PC-3 (cell line): ENCODE measurements around the gene DRC1. TPM values are rescaled to one million over a fixed set of nuclear protein-coding genes. Genes with fewer than 3 reads are reported as not detected.

Experiments
- ATAC-seq: fragments of 200-7000 bp; cut with Tn5 transposase; 2 replicates; pipeline ENCODE4 v1.9.1; 2020; ENCODE audit warnings: mild to moderate bottlenecking, moderate library complexity
- BruUV-seq: library from RNA; stranded (reverse); fragments of 400-500 nt; replicated peaks from 2 replicates; lab custom pipeline; 2021; lab: Mats Ljungman, UMichigan
- CTCF ChIA-PET: fragments of 300-600 bp; sonication (Branson Sonifier 250); formaldehyde crosslinking; loops from one replicate; lab custom pipeline; 2022; ENCODE audit warnings: antibody characterized with exemption; lab: Charles Lee
- POLR2A ChIA-PET: fragments of 300-600 bp; sonication (Branson Sonifier 250); formaldehyde crosslinking; loops from one replicate; lab custom pipeline; 2022; ENCODE audit warnings: antibody characterized with exemption; ENCODE audit not compliant: unreplicated experiment; lab: Charles Lee
- DNase-seq: peaks from one replicate; pipeline ENCODE4 v3.0.0-alpha.2; 2015
- H2AFZ ChIP-seq: fragments of 300-600 bp; sonication (generic); 2 replicates; pipeline ENCODE4 v1.6.0; 2016; ENCODE audit warnings: antibody characterized with exemption, low read length
- H3F3A ChIP-seq: fragments of 300-600 bp; sonication (generic); one replicate; pipeline ENCODE4 v1.6.0; 2017; ENCODE audit warnings: antibody characterized with exemption, low read length, control low read depth, mild to moderate bottlenecking; ENCODE audit not compliant: unreplicated experiment
- H3K27ac ChIP-seq: fragments of 300-600 bp; sonication (generic); 2 replicates; pipeline ENCODE4 v1.5.1; 2016; ENCODE audit warnings: mild to moderate bottlenecking, low read length
- H3K27me3 ChIP-seq: fragments of 300-600 bp; sonication (generic); 2 replicates; pipeline ENCODE4 v1.6.1; 2016; ENCODE audit warnings: low read length, mixed read lengths
- H3K36me3 ChIP-seq: fragments of 300-600 bp; sonication (generic); 2 replicates; pipeline ENCODE4 v1.6.1; 2016; ENCODE audit warnings: low read depth, mixed run types, low read length, mixed read lengths
- H3K4me1 ChIP-seq: fragments of 300-600 bp; sonication (generic); 2 replicates; pipeline ENCODE4 v1.5.1; 2016; ENCODE audit warnings: low read length; ENCODE audit not compliant: insufficient read depth
- H3K4me2 ChIP-seq: fragments of 300-600 bp; sonication (generic); 2 replicates; pipeline ENCODE4 v1.6.0; 2016; ENCODE audit warnings: low read length
- H3K4me3 ChIP-seq: fragments of 300-600 bp; sonication (generic); 2 replicates; pipeline ENCODE4 v1.5.1; 2016; ENCODE audit warnings: mild to moderate bottlenecking, low read length, mixed read lengths
- H3K79me2 ChIP-seq: fragments of 300-600 bp; sonication (generic); 2 replicates; pipeline ENCODE4 v1.6.1; 2017; ENCODE audit warnings: low read length, mixed read lengths
- H3K9ac ChIP-seq: fragments of 300-600 bp; sonication (generic); 2 replicates; pipeline ENCODE4 v1.6.0; 2016; ENCODE audit warnings: mild to moderate bottlenecking, low read length
- H3K9me2 ChIP-seq: fragments of 300-600 bp; sonication (generic); replicated peaks from 2 replicates; pipeline ENCODE4 v1.6.1; 2016; ENCODE audit warnings: mixed run types, low read length, mixed read lengths
- H3K9me3 ChIP-seq: fragments of 300-600 bp; sonication (generic); 2 replicates; pipeline ENCODE4 v1.6.1; 2016; ENCODE audit warnings: low read length, mixed read lengths
- H4K20me1 ChIP-seq: fragments of 300-600 bp; sonication (generic); 2 replicates; pipeline ENCODE4 v1.6.1; 2016; ENCODE audit warnings: low read length, mixed read lengths
- EZH2 ChIP-seq: fragments of 300-600 bp; sonication (generic); IDR thresholded peaks from one replicate; pipeline ENCODE4 v1.6.1; 2017; ENCODE audit warnings: antibody characterized with exemption, mild to moderate bottlenecking, low read length; ENCODE audit not compliant: unreplicated experiment
- EZH2phosphoT487 ChIP-seq: fragments of 300-600 bp; sonication (generic); IDR thresholded peaks from 2 replicates; pipeline ENCODE4 v1.6.1; 2018; ENCODE audit warnings: mild to moderate bottlenecking, antibody characterized with exemption, low read length, borderline replicate concordance
- intact Hi-C: fragments of 100-400 bp; cut with micrococcal nuclease; formaldehyde crosslinking; loops from 2 replicates; pipeline ENCODE4 v1.9.0; 2023
- total RNA-seq: library from RNA; depleted of rRNA; stranded (reverse); fragments of >200 nt; gene quantifications from 2 replicates; pipeline ENCODE4 v1.2.3, GENCODE V29; 2014
- TF ChIP-seq, protein P1 (sequence below): fragments of 300-600 bp; sonication (generic); conservative IDR thresholded peaks from 2 replicates; pipeline ENCODE4 v1.5.1; 2017; ENCODE audit warnings: antibody characterized with exemption, low read depth, mild to moderate bottlenecking, low read length

Gene DRC1
- total RNA-seq, 1 experiment from 2014 or later = not detected

GRCh38 chr2:26460613-26461031 lies 58.9 kb downstream of the DRC1 start:
- no TSS peak for BruUV-seq
- ChIA-PET CTCF (no interaction called here), POLR2A (no interaction called here)
- H3K27me3 ChIP-seq = no peaks in the 10 kb centered on the region
- H3K36me3 ChIP-seq = no peaks in the 10 kb centered on the region
- intact Hi-C loops = no loop called here
- H3K9me2 ChIP-seq = no peaks in the 10 kb centered on the region
- TF ChIP-seq EZH2 (no peak), EZH2phosphoT487 (no peak)
- H3K4me1 ChIP-seq = peaks cover 5% of the 10 kb centered on the region; the same call in 1 of the 2 replicates
- ATAC-seq = no peak
- no peaks in the 10 kb centered on the region for H3K79me2 ChIP-seq
- no peaks in the 10 kb centered on the region for H3K9me3 ChIP-seq
- H3K27ac ChIP-seq = no peak overlapping the region
- no peak overlapping the region for H3K9ac ChIP-seq
- H3K4me2 ChIP-seq = no peak overlapping the region
- H3F3A ChIP-seq = no peaks in the 10 kb centered on the region
- no peak overlapping the region for H3K4me3 ChIP-seq
- H2AFZ ChIP-seq = no peak overlapping the region
- H4K20me1 ChIP-seq = no peaks in the 10 kb centered on the region
- DNase-seq = no peak

DNA sequence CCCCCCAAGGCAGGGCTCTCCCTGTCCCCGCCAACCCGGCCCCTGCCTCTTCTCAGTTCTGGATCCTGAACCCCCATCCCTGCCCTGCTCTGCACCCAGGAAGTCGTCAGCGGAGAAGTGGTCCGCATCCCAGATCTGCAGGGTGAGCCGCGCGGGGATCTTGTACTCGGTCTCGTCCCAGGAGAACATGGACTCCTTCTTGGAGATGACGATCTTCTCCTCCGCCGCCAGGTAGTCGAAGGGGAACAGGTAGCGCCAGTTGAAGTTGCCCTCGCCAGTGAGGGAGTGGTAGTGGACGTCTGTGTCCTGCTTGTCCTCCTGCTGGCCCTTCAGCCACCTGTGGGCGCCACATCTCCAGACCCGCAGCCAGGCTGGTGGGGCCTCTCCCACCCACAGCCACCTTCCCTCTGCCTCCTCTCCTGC lies 59.9 kb downstream of the DRC1 start:
- no peaks in the 10 kb centered on the region for H3K9me3 ChIP-seq
- H2AFZ ChIP-seq = no peak overlapping the region
- ATAC-seq = no peak
- H3K9me2 ChIP-seq = no peaks in the 10 kb centered on the region
- H3K36me3 ChIP-seq = no peaks in the 10 kb centered on the region
- H3K27me3 ChIP-seq = no peaks in the 10 kb centered on the region
- no peaks in the 10 kb centered on the region for H4K20me1 ChIP-seq
- no peak overlapping the region for H3K4me2 ChIP-seq
- no TSS peak for BruUV-seq
- intact Hi-C loops = no loop called here
- POLR2A ChIA-PET = no interaction called here
- no peak overlapping the region for H3K4me3 ChIP-seq
- no peaks in the 10 kb centered on the region for H3K79me2 ChIP-seq
- CTCF ChIA-PET = no interaction called here
- H3K9ac ChIP-seq = no peak overlapping the region
- DNase-seq = no peak
- TF ChIP-seq, protein P1, sequence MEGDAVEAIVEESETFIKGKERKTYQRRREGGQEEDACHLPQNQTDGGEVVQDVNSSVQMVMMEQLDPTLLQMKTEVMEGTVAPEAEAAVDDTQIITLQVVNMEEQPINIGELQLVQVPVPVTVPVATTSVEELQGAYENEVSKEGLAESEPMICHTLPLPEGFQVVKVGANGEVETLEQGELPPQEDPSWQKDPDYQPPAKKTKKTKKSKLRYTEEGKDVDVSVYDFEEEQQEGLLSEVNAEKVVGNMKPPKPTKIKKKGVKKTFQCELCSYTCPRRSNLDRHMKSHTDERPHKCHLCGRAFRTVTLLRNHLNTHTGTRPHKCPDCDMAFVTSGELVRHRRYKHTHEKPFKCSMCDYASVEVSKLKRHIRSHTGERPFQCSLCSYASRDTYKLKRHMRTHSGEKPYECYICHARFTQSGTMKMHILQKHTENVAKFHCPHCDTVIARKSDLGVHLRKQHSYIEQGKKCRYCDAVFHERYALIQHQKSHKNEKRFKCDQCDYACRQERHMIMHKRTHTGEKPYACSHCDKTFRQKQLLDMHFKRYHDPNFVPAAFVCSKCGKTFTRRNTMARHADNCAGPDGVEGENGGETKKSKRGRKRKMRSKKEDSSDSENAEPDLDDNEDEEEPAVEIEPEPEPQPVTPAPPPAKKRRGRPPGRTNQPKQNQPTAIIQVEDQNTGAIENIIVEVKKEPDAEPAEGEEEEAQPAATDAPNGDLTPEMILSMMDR = no peak
- TF ChIP-seq EZH2phosphoT487 = no peak
- TF ChIP-seq EZH2 = no peak
- H3K4me1 ChIP-seq = peaks cover under 1% of the 10 kb centered on the region; the same call in 1 of the 2 replicates
- H3F3A ChIP-seq = no peaks in the 10 kb centered on the region
- H3K27ac ChIP-seq = no peak overlapping the region

DNA sequence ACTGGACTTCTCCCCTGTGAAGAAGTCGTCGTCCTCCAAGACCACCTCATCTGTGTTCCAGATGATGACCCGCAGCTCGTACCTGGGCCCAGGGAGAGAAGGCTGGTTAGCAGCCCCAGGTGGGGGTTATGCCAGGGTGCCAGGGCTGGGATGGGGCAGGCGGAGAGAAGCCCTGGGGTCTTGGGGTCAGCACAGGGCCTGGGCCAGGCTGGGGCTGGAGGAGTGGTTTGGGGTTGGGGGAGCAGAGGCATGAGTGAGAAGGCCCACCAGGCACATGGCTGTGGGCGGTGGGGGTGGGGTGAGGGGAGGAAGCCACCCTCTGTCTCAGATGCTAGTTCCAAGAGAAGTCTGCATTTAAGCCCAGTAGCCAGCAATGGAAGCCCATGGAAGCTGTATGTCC lies 60.4 kb downstream of the DRC1 start:
- ATAC-seq = no peak
- no peaks in the 10 kb centered on the region for H3K27me3 ChIP-seq
- no peak overlapping the region for H3K4me2 ChIP-seq
- H3K9ac ChIP-seq = no peak overlapping the region
- H2AFZ ChIP-seq = no peak overlapping the region
- no peak overlapping the region for H3K27ac ChIP-seq
- ChIA-PET POLR2A (interaction anchor here (0.6 kb wide), 1 partner anchor 215 kb away, joined by 3 read pairs; no protein-coding TSS in a partner anchor), CTCF (no interaction called here)
- DNase-seq = no peak
- H3K9me3 ChIP-seq = no peaks in the 10 kb centered on the region
- BruUV-seq = no TSS peak
- H3K36me3 ChIP-seq = no peaks in the 10 kb centered on the region
- no peaks in the 10 kb centered on the region for H4K20me1 ChIP-seq
- H3K4me3 ChIP-seq = no peak overlapping the region
- no peaks in the 10 kb centered on the region for H3K79me2 ChIP-seq
- no peaks in the 10 kb centered on the region for H3K4me1 ChIP-seq
- intact Hi-C loops = no loop called here
- H3F3A ChIP-seq = no peaks in the 10 kb centered on the region
- H3K9me2 ChIP-seq = no peaks in the 10 kb centered on the region
- TF ChIP-seq EZH2 (no peak), EZH2phosphoT487 (no peak)
- TF ChIP-seq, protein P1 = no peak
